Endothelial cell of umbilical vein (primary cell): Measurements from ENCODE around the gene RHCG. TPM values are rescaled to one million over a fixed set of nuclear protein-coding genes. Genes with fewer than 3 reads are reported as not detected.

Source experiments
- BruUV-seq: library from RNA; stranded (reverse); fragments of 400-500 nt; replicated peaks from 2 replicates; lab custom pipeline; 2021; lab: Mats Ljungman, UMichigan
- CTCF ChIA-PET: fragments of 300-600, 350-600 bp; sonication (Branson Sonifier 250); formaldehyde crosslinking; loops from one replicate; lab custom pipeline; 2021; ENCODE audit warnings: antibody characterized with exemption, inconsistent platforms; lab: Charles Lee
- POLR2A ChIA-PET: fragments of 300-600, 350-600 bp; sonication (Branson Sonifier 250); formaldehyde crosslinking; loops from one replicate; lab custom pipeline; 2021; ENCODE audit warnings: antibody characterized with exemption, inconsistent platforms; lab: Charles Lee
- DNase-seq: peaks from one replicate; pipeline ENCODE4 v3.0.0-alpha.2; 2011; ENCODE audit warnings: low read depth, low spot score
- FAIRE-seq: peaks from 2 replicates; lab custom pipeline; 2011; peaks lifted over from hg19 to GRCh38; lab: Jason Lieb, UNC
- H2AFZ ChIP-seq: 2 replicates; pipeline ENCODE4 v1.6.0; 2012; ENCODE audit warnings: low read depth, low read length, control low read depth, inconsistent platforms
- H3K27ac ChIP-seq: 2 replicates; pipeline ENCODE4 v1.5.1; 2011; ENCODE audit warnings: low read depth, mild to moderate bottlenecking, control low read depth, low read length, moderate library complexity; ENCODE audit not compliant: insufficient read depth
- H3K27me3 ChIP-seq, 2 experiments: 2 replicates each; pipeline versions ENCODE4 v1.6.0 to v1.6.1; 2011; ENCODE audit warnings: low read length in 2 of 2, mixed read lengths in 1 of 2; ENCODE audit not compliant: control insufficient read depth in 2 of 2, insufficient read depth in 2 of 2
- H3K36me3 ChIP-seq, 2 experiments: 2 replicates in 1 of 2; 3 replicates in 1 of 2; pipeline ENCODE4 v1.5.1; 2011; ENCODE audit warnings: low read length in 2 of 2, mild to moderate bottlenecking in 1 of 2, moderate library complexity in 1 of 2; ENCODE audit not compliant: control insufficient read depth in 2 of 2, insufficient read depth in 2 of 2; ENCODE audit errors: extremely low read depth in 1 of 2
- H3K4me1 ChIP-seq: 3 replicates; pipeline ENCODE4 v1.5.1; 2011; ENCODE audit warnings: mild to moderate bottlenecking, low read length; ENCODE audit not compliant: control insufficient read depth, insufficient read depth; ENCODE audit errors: extremely low read depth
- H3K4me2 ChIP-seq: 2 replicates; pipeline ENCODE4 v1.6.1; 2011; ENCODE audit warnings: low read length, control low read depth, mixed read lengths; ENCODE audit not compliant: insufficient read depth
- H3K4me3 ChIP-seq, 3 experiments: fragments of 200-600 bp in 1 of 3; sonication (generic), shearing (Covaris generic) in 1 of 3; replicated peaks in 1 of 3; 2 replicates each; pipeline ENCODE4 v1.5.1; 2011 to 2016; ENCODE audit warnings: control low read depth in 3 of 3, low read length in 3 of 3, mild to moderate bottlenecking in 2 of 3, inconsistent platforms in 1 of 3, low read depth in 1 of 3, moderate library complexity in 1 of 3; ENCODE audit not compliant: insufficient read depth in 1 of 3
- H3K79me2 ChIP-seq: 2 replicates; pipeline ENCODE4 v1.6.0; 2012; ENCODE audit warnings: low read length, inconsistent platforms; ENCODE audit not compliant: control insufficient read depth, insufficient read depth
- H3K9ac ChIP-seq: replicated peaks from 2 replicates; pipeline ENCODE3; 2011; ENCODE audit warnings: low read length, control low read depth; ENCODE audit not compliant: insufficient read depth; ENCODE audit errors: extremely low read depth
- H3K9me1 ChIP-seq: replicated peaks from 3 replicates; pipeline ENCODE4 v1.6.0; 2011; ENCODE audit warnings: mild to moderate bottlenecking, low read length; ENCODE audit not compliant: control insufficient read depth, insufficient read depth; ENCODE audit errors: extremely low read depth
- H3K9me3 ChIP-seq: replicated peaks from 2 replicates; pipeline ENCODE4 v1.5.1; 2012; ENCODE audit warnings: low read length, inconsistent platforms; ENCODE audit not compliant: control insufficient read depth, insufficient read depth
- H4K20me1 ChIP-seq: replicated peaks from 2 replicates; pipeline ENCODE3; 2011; ENCODE audit warnings: mild to moderate bottlenecking, low read length; ENCODE audit not compliant: control insufficient read depth, insufficient read depth; ENCODE audit errors: extremely low read depth
- CTCF ChIP-seq, 2 donors: IDR thresholded peaks; 1 replicate in 1 of 2; 2 replicates in 1 of 2; pipeline ENCODE4 v1.5.1; 2011; ENCODE audit warnings: low read length in 2 of 2, mild to moderate bottlenecking in 2 of 2, moderate library complexity in 2 of 2, control low read depth in 1 of 2, inconsistent platforms in 1 of 2, low read depth in 1 of 2; ENCODE audit not compliant: insufficient read depth in 1 of 2; ENCODE audit errors: extremely low read depth in 1 of 2
- EZH2 ChIP-seq: IDR thresholded peaks from 2 replicates; pipeline ENCODE4 v1.6.1; 2012; ENCODE audit warnings: borderline replicate concordance, low read depth, mild to moderate bottlenecking, moderate library complexity, low read length, inconsistent platforms; ENCODE audit not compliant: severe bottlenecking
- FOS ChIP-seq: IDR thresholded peaks from 2 replicates; pipeline ENCODE4 v1.6.1; 2011; ENCODE audit warnings: mild to moderate bottlenecking, low read length, moderate library complexity, borderline replicate concordance; ENCODE audit not compliant: insufficient read depth
- GATA2 ChIP-seq: IDR thresholded peaks from 2 replicates; pipeline ENCODE4 v1.7.0; 2011; ENCODE audit warnings: low read depth, mild to moderate bottlenecking, moderate library complexity, mixed read lengths, low read length; ENCODE audit not compliant: insufficient read length, insufficient read depth
- JUN ChIP-seq: IDR thresholded peaks from 2 replicates; pipeline ENCODE4 v1.6.1; 2011; ENCODE audit warnings: borderline replicate concordance, low read depth; ENCODE audit not compliant: insufficient read length, insufficient read depth
- MAX ChIP-seq: IDR thresholded peaks from 2 replicates; pipeline ENCODE4 v1.6.1; 2011; ENCODE audit not compliant: insufficient read depth, insufficient read length
- MYC ChIP-seq: IDR thresholded peaks from one replicate; pipeline ENCODE4 v1.6.1; 2011; ENCODE audit warnings: mild to moderate bottlenecking, low read depth, low read length
- POLR2A ChIP-seq: IDR thresholded peaks from 2 replicates; pipeline ENCODE4 v1.6.1; 2012; ENCODE audit warnings: low read depth, mild to moderate bottlenecking, control low read depth, low read length
- POLR2AphosphoS5 ChIP-seq: IDR thresholded peaks from 2 replicates; pipeline ENCODE4 v1.6.1; 2012; ENCODE audit warnings: low read depth, mild to moderate bottlenecking, control low read depth, low read length, moderate library complexity; ENCODE audit not compliant: insufficient read depth
- dilution Hi-C: fragments of 300-500 bp; cut with MboI; formaldehyde crosslinking; loops from one replicate; pipeline ENCODE4 v1.15.0; 2019; ENCODE audit warnings: low sequenced_read_pairs; ENCODE audit not compliant: extremely low pct_ligation_motif_present
- intact Hi-C: fragments of 100-400 bp; cut with micrococcal nuclease; formaldehyde crosslinking; loops from one replicate; pipeline ENCODE4 v1.10.0; 2022
- polyA plus RNA-seq, 4 experiments: library from polyadenylated mRNA; depleted of rRNA in 3 of 4; stranded (reverse) in 3 of 4; unstranded in 1 of 4; fragments of >200 nt; gene quantifications; 2 replicates each; pipeline versions ENCODE4 v1.2.1 to v1.2.3, GENCODE V29; 2011 to 2012; ENCODE audit warnings: missing spikeins in 1 of 4
- total RNA-seq: library from RNA; stranded (reverse); gene quantifications from 2 replicates; pipeline ENCODE4 v1.2.3, GENCODE V29; 2021

Gene RHCG
- total and polyA plus RNA-seq, 2 donors (not counting 3 experiments of a cell fraction or from before 2014, with no cell fraction given) = not detected

- no peak for TF ChIP-seq GATA2
- TF ChIP-seq MYC = no peak
- no peak for TF ChIP-seq CTCF (IDR thresholded peaks at IDR 0.05; ENCODE audit: extremely low read depth in 1 of 2, insufficient read depth in 1 of 2, low read depth in 1 of 2, low read length in 2 of 2)
- TF ChIP-seq FOS = no peak
- no peak for TF ChIP-seq POLR2AphosphoS5
- no peak for TF ChIP-seq JUN
- TF ChIP-seq MAX = no peak
- no peak for TF ChIP-seq EZH2
- no peak for TF ChIP-seq POLR2A
- no TSS peak for BruUV-seq
- intact Hi-C loops = no loop called here
- Histone ChIP-seq H3K27me3 (peaks cover 8 to 12% of the 10 kb centered on the region in 2 experiments), H3K4me3 (no peak overlapping the region), H3K9me3 (no peaks in the 10 kb centered on the region), H4K20me1 (no peaks in the 10 kb centered on the region), H3K79me2 (no peaks in the 10 kb centered on the region), H3K9ac (no peak overlapping the region), H3K4me1 (peaks cover 3% of the 10 kb centered on the region), H3K27ac (no peak overlapping the region), H3K36me3 (no peaks in the 10 kb centered on the region), H3K4me2 (no peak overlapping the region), H2AFZ (no peak overlapping the region), H3K9me1 (no peaks in the 10 kb centered on the region)
- CTCF ChIA-PET = interaction anchor here (1.3 kb wide), 1 partner anchor 68 kb away, joined by 10 read pairs; no protein-coding TSS in a partner anchor
- dilution Hi-C loops = no loop called here
- DNase-seq (no peak), FAIRE-seq (no peak)
- POLR2A ChIA-PET = no interaction called here
Measured at GRCh38 chr15:89426500-89426899, 69.9 kb downstream of the RHCG start.
